GM18517 (cell line): ENCODE measurements around the gene USP24.
"Not testable (repeated sequence)": the region's sequence is repeated elsewhere in the genome, so short reads cannot be mapped to it uniquely, and the experiment has no call there.

Source experiments
- ATAC-seq: cut with Tn5 transposase; IDR thresholded peaks from one replicate; pipeline ENCODE4 v1.9.1; 2021; ENCODE audit warnings: mild to moderate bottlenecking, moderate library complexity; ENCODE audit not compliant: unreplicated experiment

USP24 gene

GRCh38 chr1:55040083-55040932 is 174.9 kb downstream of the USP24 start:
- ATAC-seq: no peak

GRCh38 chr1:55039342-55040082 is 175.7 kb downstream of the USP24 start, which contains the start of gene PCSK9:
Gene PCSK9, plus strand, starts transcription at chr1:55039548. Its CDS starts 290 bp downstream, at chr1:55039838.
- no peak for ATAC-seq

GRCh38 chr1:55038974-55039341 is 176.2 kb downstream of the USP24 start:
- no peak for ATAC-seq

GRCh38 chr1:55038552-55038838 is 176.7 kb downstream of the USP24 start:
- ATAC-seq: no peak

GRCh38 chr1:55037733-55038551 is 177.2 kb downstream of the USP24 start:
- ATAC-seq: no peak

GRCh38 chr1:55035904-55036303 is 179.3 kb downstream of the USP24 start:
- no peak for ATAC-seq

- ATAC-seq: no peak
Observed at GRCh38 chr1:55034476-55035133, 180.6 kb downstream of the USP24 start.

GRCh38 chr1:55033265-55033614 is 181.9 kb downstream of the USP24 start:
- no peak for ATAC-seq

- ATAC-seq: not testable (repeated sequence)
Observed at GRCh38 chr1:55031098-55031497, 184.1 kb downstream of the USP24 start.

- not testable (repeated sequence) for ATAC-seq
Observed at GRCh38 chr1:55026682-55027081, 188.5 kb downstream of the USP24 start.

GRCh38 chr1:55024163-55024562 is 191.0 kb downstream of the USP24 start:
- not testable (repeated sequence) for ATAC-seq

GRCh38 chr1:55021942-55022546 is 193.1 kb downstream of the USP24 start:
- no peak for ATAC-seq

- ATAC-seq: no peak
Observed at GRCh38 chr1:55018395-55018794, 196.8 kb downstream of the USP24 start.
